ENCODE data around the gene PTPRE.

The PTPRE gene

DNA sequence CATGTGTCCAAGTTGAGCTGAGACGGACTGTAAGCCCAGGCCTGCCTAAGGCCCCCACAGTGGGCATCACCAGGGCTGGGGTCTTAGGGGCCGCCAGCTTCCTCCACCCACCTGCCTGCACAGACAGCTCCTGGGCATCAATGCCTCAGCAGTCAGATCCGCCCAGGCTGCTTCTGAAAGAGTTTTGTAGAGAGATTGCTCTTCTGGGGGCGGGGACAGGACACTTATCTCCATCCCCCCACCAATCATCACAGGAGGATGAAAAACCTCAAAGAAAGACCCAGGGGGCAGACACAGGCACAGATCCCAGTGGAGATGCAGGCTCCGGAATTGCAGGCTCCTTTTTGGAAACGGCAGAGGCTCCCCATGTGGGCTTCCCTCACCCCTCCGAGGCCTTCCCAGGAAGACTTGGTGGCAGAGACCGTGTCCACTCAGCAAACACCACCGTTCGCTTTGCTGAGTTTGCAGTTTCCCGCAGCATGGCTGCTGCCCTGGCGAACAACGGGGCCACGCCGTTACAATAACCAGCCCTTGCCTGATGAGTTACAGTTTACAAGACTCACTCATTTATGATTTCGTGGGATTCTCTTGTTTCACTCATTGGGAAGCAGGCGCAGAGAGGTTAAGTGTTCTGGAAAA is 122.9 kb downstream of the PTPRE start:
- DNase-seq: no peak

DNA sequence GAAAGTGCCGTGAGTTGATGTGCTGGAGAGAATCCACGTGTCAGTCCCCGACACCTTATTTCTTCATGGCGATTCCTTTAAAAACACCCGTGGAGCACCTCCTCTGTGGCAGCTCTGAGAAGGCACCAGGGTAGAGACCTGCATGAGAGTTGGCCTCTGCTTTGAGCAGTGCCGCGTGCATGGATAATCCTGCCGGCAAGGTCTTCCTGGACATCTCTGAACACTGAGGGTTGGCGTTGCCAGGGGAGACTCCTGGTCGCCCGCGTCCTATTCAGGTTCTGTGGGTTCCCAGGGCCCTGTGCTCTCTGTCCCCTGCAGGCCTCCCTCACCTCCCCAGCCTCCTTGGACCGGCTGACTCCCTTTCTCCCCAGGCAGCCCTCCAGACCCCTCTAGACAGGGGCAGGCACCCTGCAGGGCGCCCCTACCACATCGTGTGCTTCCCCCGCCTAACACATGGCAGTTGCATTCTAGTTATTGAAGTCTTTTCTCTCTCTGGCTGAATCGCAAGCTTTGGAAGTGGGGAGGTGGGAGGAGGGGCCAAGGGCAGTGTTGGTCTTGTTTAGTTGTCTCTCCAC is 123.7 kb downstream of the PTPRE start:
- no peak for DNase-seq

DNA sequence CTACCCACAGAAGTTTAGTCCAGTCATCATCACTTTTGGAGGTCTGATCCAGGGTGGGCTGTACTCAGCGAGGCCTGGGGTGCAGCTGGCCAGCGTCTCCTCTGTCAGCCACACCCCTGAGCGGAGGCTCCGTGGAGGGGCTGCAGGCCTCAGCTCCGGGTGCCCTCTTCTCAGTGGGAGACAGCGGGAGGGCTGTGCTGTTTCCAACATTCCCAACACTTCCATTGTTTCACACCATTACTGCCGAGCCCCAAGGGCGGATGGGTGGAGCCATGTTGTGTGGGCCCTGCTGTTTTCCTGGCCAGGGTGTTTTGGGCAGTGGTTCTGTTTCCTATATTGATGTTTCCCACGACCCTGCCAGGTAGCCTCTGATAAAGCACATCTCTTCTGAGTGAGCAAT is 124.3 kb downstream of the PTPRE start:
- DNase-seq: no peak

DNA sequence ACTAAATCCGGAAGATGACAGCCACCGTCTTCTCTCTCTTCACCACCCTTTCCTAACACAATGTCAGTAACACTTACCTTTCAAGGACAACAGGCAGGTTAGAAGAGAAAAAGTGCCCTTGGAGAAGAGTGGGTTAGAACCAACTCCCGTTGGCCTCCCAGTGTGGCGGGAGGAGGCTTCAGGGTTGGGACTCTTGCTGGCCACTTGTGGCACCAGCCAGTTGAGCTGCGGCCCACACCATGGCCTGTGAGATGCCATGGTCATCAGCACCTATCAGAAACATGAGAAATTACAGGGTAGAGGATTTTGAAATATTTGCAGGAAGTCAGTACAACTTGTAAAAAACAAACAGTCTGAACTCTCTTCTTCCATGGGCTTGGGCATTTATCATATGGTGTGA is 125.6 kb downstream of the PTPRE start:
- no peak for DNase-seq

DNA sequence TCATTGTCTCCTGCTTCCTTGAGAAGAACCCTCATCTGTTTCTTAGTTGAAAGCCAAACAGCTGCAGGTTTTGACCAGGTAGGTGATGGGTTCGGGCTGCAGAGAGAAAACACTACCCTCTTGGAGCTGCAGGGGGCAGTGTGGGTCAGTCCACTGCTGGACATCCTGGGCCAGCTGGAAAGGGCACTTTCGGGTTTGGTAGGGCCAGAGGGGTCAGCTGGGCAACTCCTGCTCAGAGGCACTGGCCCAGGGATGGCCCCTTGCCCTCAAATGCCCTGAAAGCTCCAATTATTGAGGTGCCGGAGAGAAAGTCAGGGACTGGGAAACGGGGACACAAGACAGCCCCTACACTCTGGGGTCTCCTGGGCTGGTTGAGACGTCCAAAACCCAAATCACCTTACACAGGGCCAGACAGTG is 128.7 kb downstream of the PTPRE start:
- DNase-seq: peak; percentile 36

DNA sequence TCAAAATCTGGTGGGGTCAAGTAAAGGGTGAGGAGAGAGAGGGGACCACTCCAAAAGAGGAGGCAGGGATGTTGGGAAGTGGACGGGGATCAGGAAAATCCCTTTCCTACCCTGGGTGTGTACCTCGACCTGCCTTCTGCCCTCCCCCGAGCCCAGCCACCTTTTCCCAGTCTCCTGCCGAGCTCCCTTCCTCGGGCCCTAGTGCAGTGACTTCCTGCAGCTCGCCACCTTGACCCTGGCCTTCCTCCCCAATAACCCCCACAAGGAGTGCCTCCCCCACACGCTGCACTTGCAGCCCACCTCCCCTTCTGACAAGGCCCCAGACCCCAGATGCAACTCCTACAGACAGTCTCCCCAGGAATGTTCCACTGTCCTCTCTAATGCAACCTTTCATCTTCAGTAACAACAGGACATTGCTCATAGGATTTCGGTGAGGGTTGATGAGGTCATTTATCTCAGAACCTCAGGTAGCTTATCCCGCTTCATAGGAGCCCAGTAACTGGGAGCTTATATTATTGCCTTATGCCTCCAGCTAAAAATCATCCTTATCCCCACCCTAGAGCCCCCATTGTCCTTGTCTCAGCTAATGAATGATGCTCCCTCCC is 129.2 kb downstream of the PTPRE start:
- DNase-seq: no peak

DNA sequence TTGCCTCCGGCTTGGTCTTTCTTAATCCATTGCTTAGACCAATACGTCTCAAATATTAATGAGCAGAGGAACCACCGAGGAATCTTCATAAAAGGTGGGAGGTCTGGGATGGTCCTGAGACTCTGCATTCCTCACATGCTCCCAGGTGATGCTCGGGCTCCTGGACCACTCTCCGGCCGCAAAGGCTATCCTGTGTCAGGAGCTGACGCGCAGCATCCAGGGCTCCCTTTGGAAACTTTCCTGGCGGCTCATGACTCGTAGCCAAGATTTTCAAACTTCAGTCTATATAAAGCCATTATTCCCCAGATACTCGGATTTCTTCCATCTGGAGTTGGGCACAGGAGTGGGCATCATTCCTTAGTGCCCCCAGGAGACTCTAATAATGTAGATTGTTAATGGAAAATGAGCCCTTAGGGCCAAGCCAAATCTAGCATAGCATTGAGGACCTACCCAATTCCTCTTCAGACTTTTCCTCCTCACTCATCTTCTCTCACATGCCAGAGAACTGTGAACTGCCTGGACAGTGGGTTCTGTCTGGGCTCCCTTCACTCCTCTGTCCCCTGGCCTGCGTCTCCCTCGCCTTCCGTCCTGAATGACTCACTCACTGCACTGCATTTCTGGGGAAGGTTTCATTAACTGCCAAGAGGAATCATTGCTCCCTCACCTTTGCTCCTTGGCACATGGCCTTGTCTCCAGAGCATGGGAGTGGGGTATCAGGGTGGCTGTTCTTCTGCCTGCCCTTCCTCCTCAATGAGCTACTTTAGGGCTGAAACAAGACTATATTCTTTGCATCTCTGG is 130.0 kb downstream of the PTPRE start:
- DNase-seq: no peak

DNA sequence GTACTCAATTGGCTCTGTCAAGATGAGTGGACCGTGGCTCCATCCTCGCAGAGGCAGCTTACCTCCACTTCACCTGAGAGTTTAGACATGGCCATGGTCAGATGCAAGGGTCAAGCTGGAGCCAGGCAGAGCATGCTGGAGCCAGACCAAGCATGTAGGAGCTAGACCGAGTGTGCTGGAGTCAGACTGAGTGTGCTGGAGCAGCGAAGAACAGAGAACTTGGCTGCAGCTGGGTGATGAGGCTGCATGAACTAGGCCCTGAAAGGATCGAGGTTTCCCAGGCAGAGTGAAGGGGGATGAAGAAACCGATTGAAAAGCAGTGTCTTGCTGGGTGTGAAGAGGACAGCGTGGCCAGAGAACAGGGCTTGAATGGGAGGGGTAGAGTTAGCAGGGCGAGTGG is 133.2 kb downstream of the PTPRE start:
- DNase-seq: no peak

DNA sequence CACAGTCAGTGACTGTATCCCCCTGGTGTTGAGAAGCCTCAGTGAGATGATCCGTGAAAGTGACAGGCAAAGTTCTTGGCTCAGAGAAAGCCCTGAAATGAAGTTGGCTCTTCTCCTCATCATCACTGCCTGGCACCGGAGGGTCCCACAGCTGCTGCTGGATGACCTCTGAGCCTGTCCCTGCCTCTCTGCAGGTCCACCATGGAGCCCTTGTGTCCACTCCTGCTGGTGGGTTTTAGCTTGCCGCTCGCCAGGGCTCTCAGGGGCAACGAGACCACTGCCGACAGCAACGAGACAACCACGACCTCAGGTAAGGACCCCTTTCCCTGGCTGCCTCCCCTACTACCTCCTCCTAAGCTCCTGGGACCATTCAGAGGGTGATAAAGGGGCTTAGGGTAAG is 133.8 kb downstream of the PTPRE start:
- no peak for DNase-seq

DNA sequence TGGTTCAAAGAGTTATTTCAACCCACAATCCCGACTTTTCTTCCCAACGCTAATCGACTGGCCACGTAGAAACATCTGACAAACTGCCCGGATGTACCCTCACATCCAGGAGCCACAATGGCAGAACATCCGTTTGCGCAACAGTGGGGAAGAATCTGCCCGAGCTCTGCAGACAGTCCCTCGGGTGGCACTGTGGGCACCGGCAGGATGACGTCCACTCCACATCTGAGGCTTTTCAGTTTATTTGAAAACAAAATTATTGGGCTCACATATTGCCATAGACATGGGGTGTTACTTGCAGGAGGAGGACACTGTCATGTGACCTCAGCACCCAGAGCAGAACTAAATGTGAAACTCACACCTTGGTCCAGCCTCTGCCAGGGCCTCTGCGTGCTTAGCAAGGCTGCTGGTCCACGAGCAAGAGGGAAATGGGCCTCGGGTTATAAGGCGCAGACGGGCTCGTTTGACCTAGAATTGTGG is 135.3 kb downstream of the PTPRE start:
- no peak for DNase-seq

DNA sequence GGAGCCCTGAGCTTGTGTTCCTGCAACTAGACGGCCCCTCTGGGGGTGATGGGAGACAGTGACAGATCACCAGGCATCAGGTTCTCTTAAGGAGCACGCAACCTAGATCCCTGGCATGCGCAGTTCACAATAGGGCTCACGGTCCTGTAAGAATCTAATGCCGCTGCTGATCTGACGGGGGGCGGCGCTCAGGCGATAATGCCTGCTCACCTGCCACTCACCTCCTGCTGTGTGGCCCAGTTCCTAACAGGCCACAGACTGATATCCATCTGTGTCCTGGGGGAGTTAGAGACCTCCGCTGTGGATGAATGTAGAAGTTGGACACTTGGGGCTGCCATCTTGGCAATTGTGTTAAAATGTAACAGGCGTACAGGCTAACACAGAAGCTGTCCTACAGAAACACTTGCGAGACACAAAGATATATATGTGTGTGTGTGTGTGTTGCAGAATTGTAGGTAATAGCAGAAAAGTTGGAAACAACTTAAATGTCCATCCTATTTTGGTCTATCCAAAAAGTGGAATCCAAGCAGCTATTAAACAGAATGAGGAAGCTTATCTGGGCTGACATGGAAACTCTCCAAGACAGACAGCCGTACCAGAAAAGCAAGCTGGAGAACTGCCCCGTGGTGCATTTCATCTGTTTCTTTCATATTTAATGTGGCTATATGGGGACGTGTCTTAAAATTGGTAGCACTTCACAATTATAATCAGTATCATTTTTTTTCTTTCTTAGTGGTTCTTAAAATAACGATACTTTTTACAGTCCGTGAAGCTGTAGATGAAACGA is 136.5 kb downstream of the PTPRE start:
- no peak for DNase-seq

DNA sequence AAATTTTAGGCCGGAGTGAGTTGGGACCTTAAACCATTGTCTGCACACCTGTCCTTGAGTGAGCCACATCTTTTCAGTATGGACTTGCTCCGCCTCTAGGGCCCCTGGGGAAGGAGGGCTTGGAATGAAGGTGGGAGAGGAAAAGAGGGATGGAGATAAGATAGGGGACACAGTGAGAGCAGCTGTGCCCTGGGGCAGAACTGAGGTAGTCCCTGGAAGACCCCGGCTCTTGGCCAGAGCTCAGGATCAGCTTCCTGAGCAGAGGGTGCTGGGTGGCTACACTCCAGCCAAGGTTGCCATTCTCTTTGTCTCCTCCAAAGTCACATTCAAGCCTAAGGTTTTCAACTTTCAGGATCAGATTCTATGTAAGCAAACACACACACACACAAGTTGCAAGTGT is 137.3 kb downstream of the PTPRE start:
- DNase-seq: no peak

DNA sequence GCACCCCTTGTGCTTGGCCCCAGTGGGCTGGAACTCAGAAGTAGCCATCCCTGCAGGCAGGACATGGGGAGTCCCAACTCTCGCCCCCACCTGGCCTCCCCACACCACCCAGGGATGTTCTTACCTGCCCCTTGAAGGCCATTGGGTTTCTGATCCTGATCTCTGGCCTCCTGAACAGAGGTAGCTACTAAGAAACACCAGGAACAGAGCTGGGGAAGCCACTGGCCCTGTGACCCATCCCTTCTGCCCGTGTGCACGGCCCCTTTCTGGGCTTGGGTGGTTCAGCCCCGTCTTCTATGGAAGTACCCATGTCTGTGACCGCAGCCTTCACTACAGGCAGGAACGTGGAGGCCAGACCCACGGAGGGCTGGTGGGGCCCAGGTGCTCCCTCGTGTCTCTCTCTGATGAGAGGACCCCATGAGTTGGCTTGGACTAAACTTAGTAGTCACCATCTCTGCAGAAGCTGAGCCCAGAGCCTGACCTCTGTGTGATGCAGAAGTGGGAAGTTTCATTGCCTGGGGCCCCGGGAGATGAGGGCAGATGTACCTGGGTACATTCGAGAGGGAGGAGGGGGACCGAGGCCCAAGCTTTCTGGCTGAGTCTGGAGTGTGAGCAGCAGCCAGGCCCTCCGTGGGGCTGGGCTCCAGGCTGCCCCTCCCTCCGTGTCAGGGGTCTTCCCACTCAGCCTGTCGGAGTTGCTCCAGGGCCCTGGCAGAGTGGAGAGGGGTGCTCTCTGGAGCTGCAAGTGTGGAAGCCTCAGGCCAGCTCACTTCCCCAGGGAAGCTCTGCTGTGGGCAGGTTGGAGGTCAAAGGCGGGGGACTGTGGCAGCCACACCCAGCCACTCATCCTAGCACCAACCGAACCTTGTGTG is 138.3 kb downstream of the PTPRE start:
- no peak for DNase-seq

DNA sequence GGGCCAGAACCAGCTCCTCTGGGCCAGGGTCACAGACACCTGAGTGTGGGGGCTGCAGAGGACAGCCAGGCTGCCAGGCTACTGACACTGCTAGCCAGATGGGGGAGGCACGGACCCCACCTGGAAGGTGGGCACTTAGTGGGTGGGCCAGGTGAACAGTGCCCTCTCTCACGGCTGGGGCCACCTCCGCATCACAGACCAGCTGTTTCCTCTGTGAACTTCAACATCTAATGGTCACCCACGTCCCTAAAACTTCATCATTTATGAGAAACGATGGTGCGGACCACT is 138.9 kb downstream of the PTPRE start:
- DNase-seq: no peak

DNA sequence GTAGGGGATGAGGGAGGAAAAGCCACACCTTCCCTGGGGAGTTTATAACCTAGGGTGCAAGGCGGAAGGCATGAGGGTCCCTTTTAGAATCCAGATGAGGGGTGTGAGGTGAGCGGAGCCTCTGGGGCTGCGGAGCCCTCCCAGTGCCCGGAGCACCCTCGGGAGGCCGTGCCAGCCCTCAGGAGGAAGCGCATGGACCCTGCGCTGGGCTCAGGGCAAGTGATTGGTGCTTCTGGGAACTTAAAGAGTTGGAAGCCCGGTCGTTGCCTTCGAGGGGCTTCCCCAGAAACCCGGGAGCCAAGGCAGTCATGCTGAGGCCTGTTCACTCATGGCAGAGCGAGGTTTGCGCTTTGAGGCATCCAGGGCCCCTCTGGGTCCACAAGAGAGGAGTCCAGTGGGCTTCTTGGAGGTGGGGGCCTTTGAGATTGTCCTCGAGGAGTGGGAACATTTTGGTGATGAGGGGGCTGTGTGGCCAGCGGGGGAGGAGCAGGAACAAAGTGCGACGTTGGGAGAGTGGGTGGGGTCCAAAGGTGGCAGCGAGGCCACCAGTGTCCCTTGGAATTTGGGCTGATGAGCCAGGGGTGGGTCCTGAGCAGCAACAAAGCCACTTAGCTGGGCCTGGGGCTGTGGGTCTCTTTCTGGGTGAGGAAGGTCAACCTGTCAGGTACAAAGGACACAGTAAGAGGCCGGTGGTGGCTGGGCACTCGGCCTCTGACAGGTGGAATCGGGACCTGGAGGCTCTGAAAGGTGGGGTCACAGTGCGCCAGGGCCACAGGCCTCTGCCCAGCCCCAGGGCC is 139.5 kb downstream of the PTPRE start:
- DNase-seq: no peak

DNA sequence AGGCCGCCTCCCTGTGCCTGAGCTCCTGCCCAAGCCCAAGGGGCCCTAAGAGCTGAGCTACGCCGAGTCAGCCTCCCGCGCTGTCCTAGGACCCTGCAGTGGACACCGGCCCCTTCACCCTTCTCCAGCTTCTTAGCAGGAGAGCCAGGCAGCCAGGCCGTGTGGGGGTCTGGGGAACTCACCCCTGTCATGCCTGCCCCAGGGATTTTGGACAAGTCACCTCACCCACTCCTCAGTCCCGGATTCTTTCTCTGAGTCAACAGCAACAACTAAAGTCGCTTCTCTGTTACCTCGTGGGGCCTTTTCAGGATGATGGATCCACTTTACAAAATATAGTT is 140.0 kb downstream of the PTPRE start:
- no peak for DNase-seq

DNA sequence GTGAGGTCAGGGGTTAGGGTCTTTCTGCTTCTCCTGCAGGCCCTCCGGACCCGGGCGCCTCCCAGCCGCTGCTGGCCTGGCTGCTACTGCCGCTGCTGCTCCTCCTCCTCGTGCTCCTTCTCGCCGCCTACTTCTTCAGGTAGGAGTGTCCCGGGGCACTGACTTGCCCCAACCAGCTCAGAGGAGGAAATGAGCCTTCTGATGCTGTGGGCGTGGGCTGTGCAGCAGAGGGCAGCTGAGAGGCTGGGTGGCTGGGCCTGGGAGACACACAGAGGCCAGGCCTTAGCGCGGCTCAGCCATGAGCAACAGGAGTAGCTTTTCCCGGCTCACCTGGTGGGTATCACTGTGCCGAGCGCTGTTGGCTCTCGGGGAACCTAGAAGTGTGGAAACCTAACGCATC is 140.4 kb downstream of the PTPRE start:
- DNase-seq: peak; percentile 78

DNA sequence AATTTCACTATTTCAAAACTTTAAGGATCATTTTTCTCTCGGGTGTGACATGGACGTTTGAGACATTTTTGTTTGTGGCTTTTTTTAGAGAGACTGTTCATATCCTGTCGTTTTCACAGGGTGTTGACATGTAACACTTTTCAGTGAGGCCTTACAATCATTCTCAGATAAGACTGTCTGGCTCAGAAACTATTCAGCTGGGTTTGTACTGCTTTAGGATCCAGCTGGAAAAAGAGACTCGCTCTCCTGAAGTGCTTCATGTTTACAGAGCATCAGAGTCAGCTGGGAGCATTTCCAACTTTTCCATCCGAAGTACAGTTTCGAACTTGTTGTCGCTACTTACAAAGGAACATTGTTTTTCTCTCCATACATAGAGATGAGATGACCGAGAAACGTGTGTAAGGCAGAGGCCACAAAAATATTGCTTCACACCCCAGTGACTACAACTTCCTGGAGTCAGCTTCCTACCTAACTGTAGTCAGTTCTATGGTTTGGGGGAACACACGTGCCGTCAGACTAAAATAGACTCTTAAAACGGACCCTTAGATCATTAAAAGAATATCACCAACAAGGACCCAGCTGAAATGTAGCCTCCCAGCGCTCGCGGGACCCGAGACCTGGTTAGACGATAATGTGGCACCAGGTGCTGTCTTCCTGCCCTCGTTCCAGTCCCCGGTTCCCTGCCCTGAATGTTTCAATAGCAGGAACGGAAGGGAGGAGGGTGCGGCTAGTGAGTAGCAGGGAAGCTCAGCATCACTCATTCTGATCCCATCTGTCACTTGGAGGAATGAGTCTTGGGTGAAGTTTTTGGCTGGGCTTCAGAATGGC is 141.3 kb downstream of the PTPRE start:
- DNase-seq: peak; percentile 2

DNA sequence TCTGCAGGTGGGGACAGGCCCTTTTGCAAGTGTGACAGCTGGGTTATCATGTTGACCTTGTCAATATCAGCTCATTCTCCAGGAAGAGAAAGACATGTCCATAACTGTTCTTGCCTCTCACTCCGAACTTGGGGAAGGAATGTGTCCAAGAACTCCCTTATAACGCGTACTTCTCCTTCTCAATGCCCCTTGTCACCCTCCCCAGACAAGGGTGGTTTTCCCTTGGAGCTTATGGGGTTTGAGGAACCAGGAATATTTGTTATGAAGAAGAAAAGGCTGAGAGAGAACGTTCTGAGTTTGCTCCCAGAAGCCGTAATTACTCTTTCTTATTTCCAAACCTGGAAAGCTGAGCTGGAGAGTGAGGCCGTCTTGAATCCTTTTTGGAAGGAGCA is 141.9 kb downstream of the PTPRE start:
- no peak for DNase-seq

Data from activated effector memory CD4-positive, alpha-beta T cell treated with Interleukin-2 at 50 U/mL for 16 hours (primary cell).